ENCODE results near the gene AQP1. TPM values are rescaled to one million over a fixed set of nuclear protein-coding genes. Genes with fewer than 3 reads are reported as not detected.

The AQP1 gene
- total and polyA plus RNA-seq, 10 of the 15 experiments (the other 5 are each of a cell fraction or from before 2014, with no cell fraction given) = 0.03 to 0.64 TPM; not detected in 8

DNA sequence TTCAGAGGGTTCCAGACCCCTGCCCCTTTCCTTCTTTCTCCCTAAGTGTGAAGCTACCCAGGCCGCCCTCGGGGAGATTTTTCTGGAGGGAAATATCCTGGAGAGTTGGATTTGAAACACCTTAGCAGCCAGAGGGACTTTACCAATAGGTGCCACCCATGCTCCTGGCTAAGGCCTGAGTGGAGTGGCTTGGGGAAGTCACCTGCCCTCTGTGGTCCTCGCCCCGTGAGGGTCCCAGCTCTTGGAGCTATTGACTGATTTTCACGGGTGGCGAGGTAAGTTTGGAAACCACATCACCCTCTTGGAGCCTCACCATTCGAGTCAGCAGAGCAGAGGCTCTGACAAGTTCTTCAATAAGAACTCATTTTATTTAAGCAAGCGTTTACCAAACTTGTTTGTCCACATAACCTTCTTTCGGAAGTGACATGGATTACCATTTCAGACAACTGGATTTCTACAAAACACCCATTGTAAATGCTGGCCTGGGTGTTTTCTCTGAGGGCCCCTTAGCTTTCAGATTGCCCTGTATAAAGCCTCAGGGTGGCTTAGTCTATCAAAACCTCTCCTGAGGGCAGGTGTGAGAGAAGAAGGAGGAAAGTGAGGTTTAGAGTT, 20.4 kb downstream of the AQP1 start (continued):
- TF ChIP-seq, protein P1, sequence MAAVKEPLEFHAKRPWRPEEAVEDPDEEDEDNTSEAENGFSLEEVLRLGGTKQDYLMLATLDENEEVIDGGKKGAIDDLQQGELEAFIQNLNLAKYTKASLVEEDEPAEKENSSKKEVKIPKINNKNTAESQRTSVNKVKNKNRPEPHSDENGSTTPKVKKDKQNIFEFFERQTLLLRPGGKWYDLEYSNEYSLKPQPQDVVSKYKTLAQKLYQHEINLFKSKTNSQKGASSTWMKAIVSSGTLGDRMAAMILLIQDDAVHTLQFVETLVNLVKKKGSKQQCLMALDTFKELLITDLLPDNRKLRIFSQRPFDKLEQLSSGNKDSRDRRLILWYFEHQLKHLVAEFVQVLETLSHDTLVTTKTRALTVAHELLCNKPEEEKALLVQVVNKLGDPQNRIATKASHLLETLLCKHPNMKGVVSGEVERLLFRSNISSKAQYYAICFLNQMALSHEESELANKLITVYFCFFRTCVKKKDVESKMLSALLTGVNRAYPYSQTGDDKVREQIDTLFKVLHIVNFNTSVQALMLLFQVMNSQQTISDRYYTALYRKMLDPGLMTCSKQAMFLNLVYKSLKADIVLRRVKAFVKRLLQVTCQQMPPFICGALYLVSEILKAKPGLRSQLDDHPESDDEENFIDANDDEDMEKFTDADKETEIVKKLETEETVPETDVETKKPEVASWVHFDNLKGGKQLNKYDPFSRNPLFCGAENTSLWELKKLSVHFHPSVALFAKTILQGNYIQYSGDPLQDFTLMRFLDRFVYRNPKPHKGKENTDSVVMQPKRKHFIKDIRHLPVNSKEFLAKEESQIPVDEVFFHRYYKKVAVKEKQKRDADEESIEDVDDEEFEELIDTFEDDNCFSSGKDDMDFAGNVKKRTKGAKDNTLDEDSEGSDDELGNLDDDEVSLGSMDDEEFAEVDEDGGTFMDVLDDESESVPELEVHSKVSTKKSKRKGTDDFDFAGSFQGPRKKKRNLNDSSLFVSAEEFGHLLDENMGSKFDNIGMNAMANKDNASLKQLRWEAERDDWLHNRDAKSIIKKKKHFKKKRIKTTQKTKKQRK (IDR thresholded peaks at IDR 0.05; ENCODE audit: low read depth, low read length) = no peak
- TF ChIP-seq FOXM1 (IDR thresholded peaks at IDR 0.05; ENCODE audit: low read depth, low read length) = no peak
- TF ChIP-seq, protein P2, sequence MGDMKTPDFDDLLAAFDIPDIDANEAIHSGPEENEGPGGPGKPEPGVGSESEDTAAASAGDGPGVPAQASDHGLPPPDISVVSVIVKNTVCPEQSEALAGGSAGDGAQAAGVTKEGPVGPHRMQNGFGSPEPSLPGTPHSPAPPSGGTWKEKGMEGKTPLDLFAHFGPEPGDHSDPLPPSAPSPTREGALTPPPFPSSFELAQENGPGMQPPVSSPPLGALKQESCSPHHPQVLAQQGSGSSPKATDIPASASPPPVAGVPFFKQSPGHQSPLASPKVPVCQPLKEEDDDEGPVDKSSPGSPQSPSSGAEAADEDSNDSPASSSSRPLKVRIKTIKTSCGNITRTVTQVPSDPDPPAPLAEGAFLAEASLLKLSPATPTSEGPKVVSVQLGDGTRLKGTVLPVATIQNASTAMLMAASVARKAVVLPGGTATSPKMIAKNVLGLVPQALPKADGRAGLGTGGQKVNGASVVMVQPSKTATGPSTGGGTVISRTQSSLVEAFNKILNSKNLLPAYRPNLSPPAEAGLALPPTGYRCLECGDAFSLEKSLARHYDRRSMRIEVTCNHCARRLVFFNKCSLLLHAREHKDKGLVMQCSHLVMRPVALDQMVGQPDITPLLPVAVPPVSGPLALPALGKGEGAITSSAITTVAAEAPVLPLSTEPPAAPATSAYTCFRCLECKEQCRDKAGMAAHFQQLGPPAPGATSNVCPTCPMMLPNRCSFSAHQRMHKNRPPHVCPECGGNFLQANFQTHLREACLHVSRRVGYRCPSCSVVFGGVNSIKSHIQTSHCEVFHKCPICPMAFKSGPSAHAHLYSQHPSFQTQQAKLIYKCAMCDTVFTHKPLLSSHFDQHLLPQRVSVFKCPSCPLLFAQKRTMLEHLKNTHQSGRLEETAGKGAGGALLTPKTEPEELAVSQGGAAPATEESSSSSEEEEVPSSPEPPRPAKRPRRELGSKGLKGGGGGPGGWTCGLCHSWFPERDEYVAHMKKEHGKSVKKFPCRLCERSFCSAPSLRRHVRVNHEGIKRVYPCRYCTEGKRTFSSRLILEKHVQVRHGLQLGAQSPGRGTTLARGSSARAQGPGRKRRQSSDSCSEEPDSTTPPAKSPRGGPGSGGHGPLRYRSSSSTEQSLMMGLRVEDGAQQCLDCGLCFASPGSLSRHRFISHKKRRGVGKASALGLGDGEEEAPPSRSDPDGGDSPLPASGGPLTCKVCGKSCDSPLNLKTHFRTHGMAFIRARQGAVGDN (IDR thresholded peaks at IDR 0.05) = no peak
- TF ChIP-seq, protein P3, sequence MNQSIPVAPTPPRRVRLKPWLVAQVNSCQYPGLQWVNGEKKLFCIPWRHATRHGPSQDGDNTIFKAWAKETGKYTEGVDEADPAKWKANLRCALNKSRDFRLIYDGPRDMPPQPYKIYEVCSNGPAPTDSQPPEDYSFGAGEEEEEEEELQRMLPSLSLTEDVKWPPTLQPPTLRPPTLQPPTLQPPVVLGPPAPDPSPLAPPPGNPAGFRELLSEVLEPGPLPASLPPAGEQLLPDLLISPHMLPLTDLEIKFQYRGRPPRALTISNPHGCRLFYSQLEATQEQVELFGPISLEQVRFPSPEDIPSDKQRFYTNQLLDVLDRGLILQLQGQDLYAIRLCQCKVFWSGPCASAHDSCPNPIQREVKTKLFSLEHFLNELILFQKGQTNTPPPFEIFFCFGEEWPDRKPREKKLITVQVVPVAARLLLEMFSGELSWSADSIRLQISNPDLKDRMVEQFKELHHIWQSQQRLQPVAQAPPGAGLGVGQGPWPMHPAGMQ (IDR thresholded peaks at IDR 0.05; ENCODE audit: borderline replicate concordance) = no peak
